OCI-LY7 (cell line): ENCODE measurements around the gene ZNF341.

ENCODE experiments used
- CTCF ChIP-seq: fragments of 200-600 bp; sonication (generic); conservative IDR thresholded peaks from 2 replicates; pipeline ENCODE4 v1.5.1; 2014; ENCODE audit warnings: mild to moderate bottlenecking, antibody characterized with exemption, low read length, moderate library complexity, mixed read lengths
- EZH2phosphoT487 ChIP-seq: fragments of 200-600 bp; sonication (generic); IDR thresholded peaks from 2 replicates; pipeline ENCODE4 v1.6.1; 2018; ENCODE audit warnings: low read depth, borderline replicate concordance, mild to moderate bottlenecking, mixed run types, antibody characterized with exemption, low read length, moderate library complexity, mixed read lengths

- TF ChIP-seq CTCF (no peak), EZH2phosphoT487 (no peak)
Measured at GRCh38 chr20:33727806-33728205, 4.0 kb upstream of the ZNF341 start.
